GM18520 (cell line): ENCODE data around the gene PTPRA.
"Not testable (repeated sequence)": the region's sequence is repeated elsewhere in the genome, so short reads cannot be mapped to it uniquely, and the experiment has no call there.

ENCODE experiments used
- ATAC-seq: cut with Tn5 transposase; IDR thresholded peaks from one replicate; pipeline ENCODE4 v1.9.1; 2021; ENCODE audit not compliant: unreplicated experiment

PTPRA gene

GRCh38 chr20:2873010-2873746, at the start of gene PTPRA:
Gene PTPRA (plus strand): TSS chr20:2873481. CDS start chr20:2964278, 90,797 bp downstream.
- ATAC-seq: peak; percentile 92

- ATAC-seq: no peak
These were observed 47.5 kb upstream of the PTPRA start for GRCh38 chr20:2825761-2826160.

- ATAC-seq: no peak
These were observed 46.6 kb upstream of the PTPRA start for GRCh38 chr20:2826655-2827054.

- no peak for ATAC-seq
These were observed 43.9 kb upstream of the PTPRA start for GRCh38 chr20:2829376-2829775.

- not testable (repeated sequence) for ATAC-seq
These were observed 42.1 kb upstream of the PTPRA start for GRCh38 chr20:2831206-2831605.

GRCh38 chr20:2833761-2834160, 39.5 kb upstream of the PTPRA start:
- no peak for ATAC-seq

- no peak for ATAC-seq
These were observed 38.7 kb upstream of the PTPRA start for GRCh38 chr20:2834401-2835110.

GRCh38 chr20:2835331-2835796, 37.9 kb upstream of the PTPRA start:
- no peak for ATAC-seq

- ATAC-seq: no peak
These were observed 37.2 kb upstream of the PTPRA start for GRCh38 chr20:2836035-2836434.

GRCh38 chr20:2837221-2837960, 35.9 kb upstream of the PTPRA start:
- no peak for ATAC-seq

- no peak for ATAC-seq
These were observed 35.0 kb upstream of the PTPRA start for GRCh38 chr20:2838170-2838797.

GRCh38 chr20:2838847-2839671, 34.2 kb upstream of the PTPRA start:
- no peak for ATAC-seq

- no peak for ATAC-seq
These were observed 33.5 kb upstream of the PTPRA start for GRCh38 chr20:2839732-2840137.

GRCh38 chr20:2840138-2840966, 32.9 kb upstream of the PTPRA start, which contains the start of the genes PCED1A and VPS16:
Gene PCED1A (minus strand): TSS chr20:2840655. CDS start chr20:2839912, 743 bp downstream.
Gene VPS16 (plus strand): TSS chr20:2840745. CDS start chr20:2840775, 30 bp downstream.
- ATAC-seq: peak; percentile 90

GRCh38 chr20:2840967-2841531, 32.2 kb upstream of the PTPRA start:
- ATAC-seq: peak; percentile 10

GRCh38 chr20:2845607-2846006, 27.7 kb upstream of the PTPRA start:
- ATAC-seq: no peak

GRCh38 chr20:2846698-2847097, 26.6 kb upstream of the PTPRA start:
- ATAC-seq: no peak

GRCh38 chr20:2847802-2848201, 25.5 kb upstream of the PTPRA start:
- no peak for ATAC-seq

- no peak for ATAC-seq
These were observed 23.8 kb upstream of the PTPRA start for GRCh38 chr20:2849529-2849928.
